ENCODE results near the gene IL27RA. TPM values are rescaled to one million over a fixed set of nuclear protein-coding genes. Genes with fewer than 3 reads are reported as not detected.

The IL27RA gene
- total RNA-seq, 1 experiment from 2014 or later, result 18.3 TPM

DNA sequence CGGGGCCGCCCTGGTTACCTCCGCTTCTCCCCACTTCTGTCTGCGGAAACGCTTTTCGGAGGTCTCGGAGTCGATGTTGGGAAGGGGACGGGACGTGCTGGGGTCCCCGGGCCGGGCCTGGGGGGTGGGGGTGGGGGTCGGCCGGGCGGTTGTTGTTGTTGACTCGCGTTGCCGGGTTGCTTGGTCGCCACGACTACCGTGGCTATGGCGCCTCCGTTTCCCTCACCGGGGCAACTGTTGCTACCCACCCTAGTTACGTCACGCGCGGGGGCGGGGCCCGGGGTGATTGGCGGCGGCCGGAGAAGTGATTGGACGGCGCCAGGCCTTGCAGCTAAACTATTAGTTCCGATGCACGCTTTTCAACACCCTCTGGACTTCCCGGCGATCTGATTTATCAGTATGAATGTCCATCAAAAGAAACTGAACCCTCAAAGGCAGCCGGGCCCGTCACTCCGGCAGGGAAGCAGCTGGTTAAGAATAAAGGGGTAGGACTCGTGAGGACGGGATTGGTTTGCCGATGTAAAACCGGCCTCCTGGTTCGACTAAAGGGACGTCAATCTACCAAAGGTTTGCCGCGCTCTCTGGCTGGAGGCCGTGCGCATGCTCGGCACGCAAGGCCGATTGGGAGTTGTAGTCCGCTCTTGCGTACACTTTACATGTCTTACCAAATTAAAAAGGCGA, 25.3 kb upstream of the IL27RA start, which contains the start of gene RFX1 (continued):
- TF ChIP-seq MAX (IDR thresholded peaks at IDR 0.05) (no peak), RAD21 (IDR thresholded peaks at IDR 0.05; ENCODE audit: low read depth) (no peak), CEBPB (IDR thresholded peaks at IDR 0.05; ENCODE audit: low read depth) (no peak), ELF1 (IDR thresholded peaks at IDR 0.05; ENCODE audit: borderline replicate concordance, low read depth) (no peak), POLR2AphosphoS5 (IDR thresholded peaks at IDR 0.05; ENCODE audit: low read depth, low read length) (0 out of 2 replicates have a peak, but pooled peaks have one; percentile 4), TCF7L2 (IDR thresholded peaks at IDR 0.05; ENCODE audit: borderline replicate concordance, extremely low read depth, insufficient read depth, insufficient read length) (peak; percentile 76), EZH2phosphoT487 (IDR thresholded peaks at IDR 0.05; ENCODE audit: borderline replicate concordance) (no peak), SP1 (IDR thresholded peaks at IDR 0.05; ENCODE audit: low read depth) (peak; percentile 100), ZFX (IDR thresholded peaks at IDR 0.05) (no peak), CBX3 (IDR thresholded peaks at IDR 0.05; ENCODE audit: low read depth) (no peak)
- TF ChIP-seq, protein P1, sequence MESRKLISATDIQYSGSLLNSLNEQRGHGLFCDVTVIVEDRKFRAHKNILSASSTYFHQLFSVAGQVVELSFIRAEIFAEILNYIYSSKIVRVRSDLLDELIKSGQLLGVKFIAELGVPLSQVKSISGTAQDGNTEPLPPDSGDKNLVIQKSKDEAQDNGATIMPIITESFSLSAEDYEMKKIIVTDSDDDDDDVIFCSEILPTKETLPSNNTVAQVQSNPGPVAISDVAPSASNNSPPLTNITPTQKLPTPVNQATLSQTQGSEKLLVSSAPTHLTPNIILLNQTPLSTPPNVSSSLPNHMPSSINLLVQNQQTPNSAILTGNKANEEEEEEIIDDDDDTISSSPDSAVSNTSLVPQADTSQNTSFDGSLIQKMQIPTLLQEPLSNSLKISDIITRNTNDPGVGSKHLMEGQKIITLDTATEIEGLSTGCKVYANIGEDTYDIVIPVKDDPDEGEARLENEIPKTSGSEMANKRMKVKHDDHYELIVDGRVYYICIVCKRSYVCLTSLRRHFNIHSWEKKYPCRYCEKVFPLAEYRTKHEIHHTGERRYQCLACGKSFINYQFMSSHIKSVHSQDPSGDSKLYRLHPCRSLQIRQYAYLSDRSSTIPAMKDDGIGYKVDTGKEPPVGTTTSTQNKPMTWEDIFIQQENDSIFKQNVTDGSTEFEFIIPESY (IDR thresholded peaks at IDR 0.05; ENCODE audit: extremely low read depth, insufficient replicate concordance, low read length), result peak; percentile 48
- TF ChIP-seq, protein P2, sequence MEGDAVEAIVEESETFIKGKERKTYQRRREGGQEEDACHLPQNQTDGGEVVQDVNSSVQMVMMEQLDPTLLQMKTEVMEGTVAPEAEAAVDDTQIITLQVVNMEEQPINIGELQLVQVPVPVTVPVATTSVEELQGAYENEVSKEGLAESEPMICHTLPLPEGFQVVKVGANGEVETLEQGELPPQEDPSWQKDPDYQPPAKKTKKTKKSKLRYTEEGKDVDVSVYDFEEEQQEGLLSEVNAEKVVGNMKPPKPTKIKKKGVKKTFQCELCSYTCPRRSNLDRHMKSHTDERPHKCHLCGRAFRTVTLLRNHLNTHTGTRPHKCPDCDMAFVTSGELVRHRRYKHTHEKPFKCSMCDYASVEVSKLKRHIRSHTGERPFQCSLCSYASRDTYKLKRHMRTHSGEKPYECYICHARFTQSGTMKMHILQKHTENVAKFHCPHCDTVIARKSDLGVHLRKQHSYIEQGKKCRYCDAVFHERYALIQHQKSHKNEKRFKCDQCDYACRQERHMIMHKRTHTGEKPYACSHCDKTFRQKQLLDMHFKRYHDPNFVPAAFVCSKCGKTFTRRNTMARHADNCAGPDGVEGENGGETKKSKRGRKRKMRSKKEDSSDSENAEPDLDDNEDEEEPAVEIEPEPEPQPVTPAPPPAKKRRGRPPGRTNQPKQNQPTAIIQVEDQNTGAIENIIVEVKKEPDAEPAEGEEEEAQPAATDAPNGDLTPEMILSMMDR (IDR thresholded peaks at IDR 0.05 in 2 of 3, conservative IDR thresholded peaks at IDR 0.05 in 1 of 3; ENCODE audit: borderline replicate concordance in 1 of 3, insufficient read depth in 1 of 3, low read depth in 2 of 3, low read length in 2 of 3), result no peak

All from HCT116 (cell line).